H1 (cell line): ENCODE data around the gene NFKBIZ. TPM values are rescaled to one million over a fixed set of nuclear protein-coding genes. Genes with fewer than 3 reads are reported as not detected.

Experiments
- CTCF ChIA-PET: fragments of 300-600 bp; sonication (Branson Sonifier 250); formaldehyde crosslinking; loops from one replicate; lab custom pipeline; 2021; ENCODE audit not compliant: partially characterized antibody; lab: Charles Lee
- POLR2A ChIA-PET: fragments of 300-600 bp; sonication (Branson Sonifier 250); formaldehyde crosslinking; loops from one replicate; lab custom pipeline; 2021; ENCODE audit warnings: inconsistent platforms; ENCODE audit not compliant: partially characterized antibody; lab: Charles Lee
- DNase-seq, 2 experiments: peaks; one replicate each; pipeline versions ENCODE4 v3.0.0 to v3.0.0-alpha.2; 2010 to 2022; ENCODE audit warnings: low spot score in 2 of 2, low read depth in 1 of 2, mixed read lengths in 1 of 2
- FAIRE-seq: peaks from 2 replicates; lab custom pipeline; 2011; peaks lifted over from hg19 to GRCh38; lab: Jason Lieb, UNC
- H2AFZ ChIP-seq: 2 replicates; pipeline ENCODE4 v1.8.1; 2012; ENCODE audit warnings: low read length, inconsistent platforms
- H2AK5ac ChIP-seq: 2 replicates; pipeline ENCODE4 v1.6.1; 2013; ENCODE audit warnings: low read depth, low read length
- H2BK120ac ChIP-seq: replicated peaks from 2 replicates; pipeline ENCODE3; 2013; ENCODE audit warnings: low read depth, low read length, inconsistent platforms
- H2BK12ac ChIP-seq: 2 replicates; pipeline ENCODE4 v1.6.1; 2013; ENCODE audit warnings: low read depth, low read length
- H2BK15ac ChIP-seq: 2 replicates; pipeline ENCODE4 v1.6.1; 2013; ENCODE audit warnings: low read length
- H2BK20ac ChIP-seq: 2 replicates; pipeline ENCODE4 v1.6.1; 2013; ENCODE audit warnings: low read length
- H2BK5ac ChIP-seq: 2 replicates; pipeline ENCODE4 v1.6.1; 2013; ENCODE audit warnings: low read depth, low read length
- H3K14ac ChIP-seq: 2 replicates; pipeline ENCODE4 v1.6.1; 2013; ENCODE audit warnings: inconsistent platforms; ENCODE audit not compliant: insufficient read length
- H3K18ac ChIP-seq: 2 replicates; pipeline ENCODE4 v1.6.1; 2013; ENCODE audit warnings: low read length; ENCODE audit errors: extremely low read depth
- H3K23ac ChIP-seq: 2 replicates; pipeline ENCODE4 v1.6.1; 2013; ENCODE audit warnings: inconsistent platforms; ENCODE audit not compliant: insufficient read length
- H3K23me2 ChIP-seq: 2 replicates; pipeline ENCODE4 v1.6.1; 2013; ENCODE audit warnings: low read depth, low read length
- H3K27ac ChIP-seq: 2 replicates; pipeline ENCODE4 v1.6.1; 2011; ENCODE audit warnings: low read depth, low read length, inconsistent platforms
- H3K27me3 ChIP-seq, 4 experiments: replicated peaks in 1 of 4; 1 replicate in 1 of 4; 2 replicates in 3 of 4; pipeline versions ENCODE4 v1.6.1 to v1.8.1; 2011 to 2013; ENCODE audit warnings: low read length in 3 of 4, mild to moderate bottlenecking in 3 of 4, inconsistent platforms in 2 of 4, mixed read lengths in 2 of 4, moderate library complexity in 1 of 4; ENCODE audit not compliant: control insufficient read depth in 3 of 4, insufficient read depth in 3 of 4; ENCODE audit errors: extremely low read depth in 1 of 4
- H3K36me3 ChIP-seq, 4 experiments: 2 replicates each; pipeline versions ENCODE4 v1.6.1 to v1.8.1; 2011 to 2013; ENCODE audit warnings: mild to moderate bottlenecking in 4 of 4, low read length in 3 of 4, moderate library complexity in 2 of 4, control low read depth in 1 of 4, inconsistent platforms in 1 of 4; ENCODE audit not compliant: insufficient read depth in 4 of 4, control insufficient read depth in 2 of 4
- H3K4ac ChIP-seq: replicated peaks from 2 replicates; pipeline ENCODE3; 2013; ENCODE audit warnings: low read length, low read depth, mixed read lengths, inconsistent platforms; ENCODE audit not compliant: insufficient read length
- H3K4me1 ChIP-seq, 4 experiments: replicated peaks in 1 of 4; 1 replicate in 1 of 4; 2 replicates in 3 of 4; pipeline versions ENCODE4 v1.6.1 to v1.8.1; 2011 to 2013; ENCODE audit warnings: low read length in 3 of 4, inconsistent platforms in 2 of 4, mixed read lengths in 1 of 4; ENCODE audit not compliant: insufficient read depth in 4 of 4, control insufficient read depth in 3 of 4
- H3K4me2 ChIP-seq, 2 experiments: 2 replicates each; pipeline versions ENCODE4 v1.6.1 to v1.8.1; 2011 to 2013; ENCODE audit warnings: low read depth in 2 of 2, low read length in 2 of 2, control low read depth in 1 of 2, inconsistent platforms in 1 of 2, mild to moderate bottlenecking in 1 of 2; ENCODE audit not compliant: insufficient read depth in 1 of 2
- H3K4me3 ChIP-seq, 4 experiments: fragments of 200-600, 300-600 bp in 1 of 4; sonication (generic), shearing (Covaris generic), sonication (Bioruptor Twin) in 1 of 4; 2 replicates each; pipeline versions ENCODE4 v1.5.1 to v1.8.1; 2011 to 2016; ENCODE audit warnings: low read length in 4 of 4, low read depth in 3 of 4, control low read depth in 2 of 4, inconsistent platforms in 2 of 4, mild to moderate bottlenecking in 2 of 4, mixed read lengths in 1 of 4, moderate library complexity in 1 of 4; ENCODE audit not compliant: insufficient read depth in 2 of 4; ENCODE audit errors: extremely low read depth in 1 of 4
- H3K56ac ChIP-seq: replicated peaks from 2 replicates; pipeline ENCODE3; 2013; ENCODE audit warnings: low read depth, mild to moderate bottlenecking, mixed read lengths, low read length, inconsistent platforms; ENCODE audit not compliant: insufficient read length
- H3K79me1 ChIP-seq: 2 replicates; pipeline ENCODE4 v1.6.1; 2013; ENCODE audit warnings: low read depth, low read length, control low read depth
- H3K79me2 ChIP-seq, 2 experiments: 2 replicates each; pipeline versions ENCODE4 v1.6.1 to v1.8.1; 2012 to 2013; ENCODE audit warnings: low read length in 2 of 2, mild to moderate bottlenecking in 2 of 2, inconsistent platforms in 1 of 2; ENCODE audit not compliant: insufficient read depth in 2 of 2, control insufficient read depth in 1 of 2
- H3K9ac ChIP-seq, 4 experiments: replicated peaks in 1 of 4; 1 replicate in 1 of 4; 2 replicates in 3 of 4; pipeline versions ENCODE4 v1.6.1 to v1.8.1; 2011 to 2013; ENCODE audit warnings: low read depth in 3 of 4, low read length in 3 of 4, control low read depth in 2 of 4, mild to moderate bottlenecking in 2 of 4, moderate library complexity in 2 of 4, inconsistent platforms in 1 of 4; ENCODE audit errors: extremely low read depth in 1 of 4
- H3K9me3 ChIP-seq, 2 experiments: 2 replicates each; pipeline versions ENCODE4 v1.6.1 to v1.8.1; 2012 to 2013; ENCODE audit warnings: mild to moderate bottlenecking in 2 of 2, moderate library complexity in 2 of 2, control low read depth in 1 of 2, inconsistent platforms in 1 of 2, low read depth in 1 of 2, low read length in 1 of 2, mixed read lengths in 1 of 2; ENCODE audit not compliant: insufficient read depth in 2 of 2
- H4K20me1 ChIP-seq, 2 experiments: replicated peaks in 1 of 2; 2 replicates each; pipeline versions ENCODE3 to v1.8.1; 2011 to 2013; ENCODE audit warnings: inconsistent platforms in 2 of 2, low read length in 2 of 2, mild to moderate bottlenecking in 1 of 2; ENCODE audit not compliant: insufficient read depth in 2 of 2, control insufficient read depth in 1 of 2
- H4K5ac ChIP-seq: 2 replicates; pipeline ENCODE4 v1.6.1; 2013; ENCODE audit warnings: low read length, low read depth, mixed read lengths, inconsistent platforms; ENCODE audit not compliant: insufficient read length
- H4K8ac ChIP-seq: 2 replicates; pipeline ENCODE4 v1.8.0; 2013; ENCODE audit warnings: mild to moderate bottlenecking, moderate library complexity, low read length, inconsistent platforms; ENCODE audit not compliant: insufficient read depth; ENCODE audit errors: extremely low read depth
- H4K91ac ChIP-seq: replicated peaks from 2 replicates; pipeline ENCODE3; 2013; ENCODE audit warnings: low read length, mixed read lengths, inconsistent platforms; ENCODE audit not compliant: insufficient read length
- CHD1 ChIP-seq: IDR thresholded peaks from 2 replicates; pipeline ENCODE4 v1.6.1; 2012; ENCODE audit warnings: low read depth, low read length, improper control_type of control experiment
- EGR1 ChIP-seq: IDR thresholded peaks from 2 replicates; pipeline ENCODE4 v1.6.1; 2011; ENCODE audit warnings: low read depth, low read length, borderline replicate concordance
- EP300 ChIP-seq, 2 experiments: IDR thresholded peaks; 1 replicate in 1 of 2; 2 replicates in 1 of 2; pipeline ENCODE4 v1.6.1; 2011 to 2012; ENCODE audit warnings: low read depth in 2 of 2, low read length in 2 of 2, mild to moderate bottlenecking in 2 of 2, borderline replicate concordance in 1 of 2, inconsistent platforms in 1 of 2, moderate library complexity in 1 of 2
- GABPA ChIP-seq: IDR thresholded peaks from 2 replicates; pipeline ENCODE4 v1.6.1; 2011; ENCODE audit warnings: mild to moderate bottlenecking, low read length, moderate library complexity, borderline replicate concordance; ENCODE audit not compliant: insufficient read depth
- MAFK ChIP-seq: IDR thresholded peaks from 2 replicates; pipeline ENCODE4 v1.6.1; 2012; ENCODE audit warnings: low read depth, mild to moderate bottlenecking, improper control_type of control experiment, low read length
- NANOG ChIP-seq: IDR thresholded peaks from 2 replicates; pipeline ENCODE4 v1.6.1; 2011; ENCODE audit warnings: low read length, low read depth, mild to moderate bottlenecking, inconsistent platforms; ENCODE audit not compliant: insufficient read depth, poor library complexity, severe bottlenecking
- POU5F1 ChIP-seq: IDR thresholded peaks from 2 replicates; pipeline ENCODE4 v1.6.1; 2011; ENCODE audit warnings: low read depth, mild to moderate bottlenecking, low read length, moderate library complexity
- RBBP5 ChIP-seq: IDR thresholded peaks from 2 replicates; pipeline ENCODE4 v1.7.1; 2012; ENCODE audit warnings: low read depth, mild to moderate bottlenecking, inconsistent platforms, low read length, moderate library complexity, borderline replicate concordance
- RNF2 ChIP-seq: fragments of 200-900, 300-1000 bp; sonication (generic); IDR thresholded peaks from 2 replicates; pipeline ENCODE4 v1.7.1; 2016; ENCODE audit warnings: borderline replicate concordance, low read depth, mild to moderate bottlenecking, antibody characterized with exemption, low read length; ENCODE audit not compliant: poor library complexity, severe bottlenecking; ENCODE audit errors: missing control alignments
- SIN3A ChIP-seq, 2 experiments: IDR thresholded peaks in 1 of 2; conservative IDR thresholded peaks in 1 of 2; 2 replicates each; pipeline ENCODE4 v1.6.1; 2011 to 2012; ENCODE audit warnings: low read length in 2 of 2, improper control_type of control experiment in 1 of 2, low read depth in 1 of 2, mild to moderate bottlenecking in 1 of 2
- SP2 ChIP-seq: IDR thresholded peaks from 2 replicates; pipeline ENCODE4 v1.6.1; 2012; ENCODE audit warnings: mild to moderate bottlenecking, low read length, inconsistent platforms
- SRF ChIP-seq: IDR thresholded peaks from 2 replicates; pipeline ENCODE4 v1.6.1; 2011; ENCODE audit warnings: mild to moderate bottlenecking, low read depth, low read length, moderate library complexity
- TAF1 ChIP-seq: IDR thresholded peaks from 2 replicates; pipeline ENCODE4 v1.6.1; 2011; ENCODE audit warnings: mild to moderate bottlenecking, low read depth, low read length
- WGBS, 2 experiments: shearing (Covaris generic) in 1 of 2; methylation state at CpG; one replicate each; pipeline versions ENCODE4 v1.1.6 to v1.1.7; 2013 to 2015; ENCODE audit warnings: low lambda C conversion rate in 2 of 2, mixed read lengths in 2 of 2, inconsistent platforms in 1 of 2, low coverage in 1 of 2, missing lambda C conversion rate in 1 of 2; ENCODE audit not compliant: insufficient replicate concordance in 2 of 2, insufficient coverage in 1 of 2, insufficient read length in 1 of 2; ENCODE audit errors: extremely low coverage in 1 of 2, missing lambda C conversion rate in 1 of 2; 5-methylcytosine and 5-hydroxymethylcytosine counted together
- polyA plus RNA-seq, 7 experiments: library from polyadenylated mRNA; depleted of rRNA in 3 of 7; stranded (reverse) in 5 of 7; unstranded in 2 of 7; fragments of >200 nt in 5 of 7; fragments of 200-250 nt in 2 of 7; gene quantifications; 1 replicate in 5 of 7; 2 replicates in 1 of 7; 4 replicates in 1 of 7; pipeline versions ENCODE4 v1.2.1 to v1.2.3, GENCODE V29; 2011 to 2013; ENCODE audit warnings: missing spikeins in 2 of 7, mixed read lengths in 2 of 7
- total RNA-seq: library from RNA; stranded (reverse); fragmentation: NEBNext Ultra II Directional; extraction: Animal tissue kit (Norgen Biotek cat#: 25700); gene quantifications from 2 replicates; pipeline ENCODE4 v1.2.1, GENCODE V29; 2021

Gene NFKBIZ
- total and polyA plus RNA-seq, 2 of the 8 experiments (the other 6 are each of a cell fraction or from before 2014, with no cell fraction given): 7.2 to 24.5 TPM

DNA sequence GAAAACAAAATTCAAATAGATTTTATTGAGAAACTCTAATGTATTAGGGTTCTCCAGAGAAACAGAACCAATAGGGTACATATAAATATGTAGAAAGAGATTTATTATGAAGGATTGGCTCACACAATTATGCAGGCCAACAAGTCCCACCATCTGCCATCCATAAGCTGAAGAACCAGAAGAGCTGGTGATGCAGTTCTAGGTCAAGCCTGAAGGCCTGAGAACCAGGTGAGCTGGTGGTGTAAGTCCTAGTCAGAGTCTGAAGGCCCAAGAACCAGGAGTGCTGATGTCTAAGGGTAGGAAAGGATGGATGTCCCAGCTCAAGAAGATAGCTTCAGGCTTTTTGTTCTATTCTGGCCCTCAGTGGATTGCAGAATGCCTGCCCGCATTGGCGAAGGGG lies 2.6 kb upstream of the NFKBIZ start:
- H4K8ac ChIP-seq: no peak overlapping the region
- H3K23me2 ChIP-seq: no peaks in the 10 kb centered on the region; the same call in 1 of the 2 replicates
- no peak overlapping the region for H2BK5ac ChIP-seq
- no peak overlapping the region for H2BK120ac ChIP-seq
- H4K91ac ChIP-seq: peak overlapping the region; percentile 68
- H3K9me3 ChIP-seq: no peaks in the 10 kb centered on the region
- peak overlapping the region; percentile 32; the same call in 1 of the 2 replicates for H2BK12ac ChIP-seq
- ChIA-PET CTCF (interaction anchor here (4.0 kb wide), 1 partner anchor 33 kb away, joined by 24 read pairs; no protein-coding TSS in a partner anchor), POLR2A (interaction anchor here (0.7 to 1.6 kb wide), 3 partner anchors 10 to 38 kb away, joined by 3 to 5 read pairs (median 3); no protein-coding TSS in a partner anchor)
- H3K9ac ChIP-seq: no peak overlapping the region
- no peak overlapping the region for H3K27ac ChIP-seq
- H3K4me3 ChIP-seq: no peak overlapping the region
- no peak overlapping the region for H2BK15ac ChIP-seq
- H3K14ac ChIP-seq: no peak overlapping the region
- H2BK20ac ChIP-seq: 0 out of 2 replicates have a peak overlapping the region, but pooled peaks have one; percentile 9
- H3K79me2 ChIP-seq: peaks cover 13 to 22% of the 10 kb centered on the region in 2 experiments; a peak in 3 of 4 replicates
- peaks cover 8 to 20% (median 16%) of the 10 kb centered on the region in 4 experiments for H3K4me1 ChIP-seq
- H4K20me1 ChIP-seq: peaks cover 0 to 7% of the 10 kb centered on the region in 2 experiments
- peaks cover 0 to 2% (median 0%) of the 10 kb centered on the region in 4 experiments; a peak in 2 of 8 replicates for H3K36me3 ChIP-seq
- H3K23ac ChIP-seq: no peak overlapping the region
- DNase-seq: no peak
- no peak overlapping the region for H3K4me2 ChIP-seq
- no peak overlapping the region for H2AFZ ChIP-seq
- no peak overlapping the region for H3K4ac ChIP-seq
- peak overlapping the region; percentile 70; the same call in 1 of the 2 replicates for H2AK5ac ChIP-seq
- H3K79me1 ChIP-seq: no peaks in the 10 kb centered on the region
- H3K56ac ChIP-seq: no peak overlapping the region
- FAIRE-seq: no peak
- 87% methylated on average over 2 of the region's 2 CpGs; no CpG with 5 or more reads in 1 of the 2 experiments for WGBS, 2 experiments
- H4K5ac ChIP-seq: no peak overlapping the region
- H3K18ac ChIP-seq: peak overlapping the region; percentile 75
- no peaks in the 10 kb centered on the region for H3K27me3 ChIP-seq
- no peak for TF ChIP-seq NANOG
- no peak for TF ChIP-seq RNF2
- TF ChIP-seq MAFK: no peak
- no peak for TF ChIP-seq SIN3A (conservative IDR thresholded peaks at IDR 0.05 in 1 of 2, IDR thresholded peaks at IDR 0.05 in 1 of 2; ENCODE audit: low read depth in 1 of 2, low read length in 2 of 2)
- no peak for TF ChIP-seq CHD1
- no peak for TF ChIP-seq RBBP5
- no peak for TF ChIP-seq EGR1
- TF ChIP-seq SRF: no peak
- TF ChIP-seq TAF1: no peak
- TF ChIP-seq EP300 (IDR thresholded peaks at IDR 0.05; ENCODE audit: borderline replicate concordance in 1 of 2, low read depth in 2 of 2, low read length in 2 of 2): no peak
- TF ChIP-seq SP2: no peak
- no peak for TF ChIP-seq GABPA
- TF ChIP-seq POU5F1: no peak
